ENCODE results near the gene ZNF155. TPM values are rescaled to one million over a fixed set of nuclear protein-coding genes. Genes with fewer than 3 reads are reported as not detected.
"Not testable (repeated sequence)": the region's sequence is repeated elsewhere in the genome, so short reads cannot be mapped to it uniquely, and the experiment has no call there.

ZNF155 gene
- total RNA-seq, 1 donor = 6.5 TPM

DNA sequence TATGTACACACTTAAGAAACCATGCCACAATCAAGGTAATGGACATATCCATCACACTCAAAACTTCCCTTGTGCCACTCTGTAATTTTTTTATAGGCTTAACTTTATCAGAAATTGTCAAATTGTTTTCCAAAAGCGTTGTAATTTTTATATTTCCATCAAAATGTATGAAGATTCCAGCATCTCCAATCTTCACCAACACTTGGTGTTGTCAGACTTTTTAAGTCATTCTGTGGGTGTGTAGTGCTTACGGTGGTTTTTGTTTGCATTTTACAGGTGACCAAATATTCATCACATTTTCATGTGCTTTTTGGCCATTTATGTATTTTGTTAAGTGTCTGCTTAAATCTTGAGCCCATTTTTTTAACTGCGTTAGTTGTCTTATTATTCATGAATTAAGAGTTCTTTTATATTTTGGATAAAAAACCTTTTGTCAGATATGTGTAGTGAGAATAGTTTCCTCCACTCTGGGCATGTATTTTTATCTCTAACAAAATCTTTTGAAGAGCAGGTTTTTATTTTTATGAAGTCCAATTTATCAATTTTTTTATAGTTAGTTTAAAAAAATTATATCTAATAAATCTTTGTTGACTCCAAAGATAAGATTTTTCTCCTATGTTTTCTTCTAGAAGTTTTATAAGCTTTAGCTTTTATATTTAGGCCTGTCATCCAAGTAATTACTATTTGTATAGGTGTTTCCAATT lies 44.3 kb upstream of the ZNF155 start:
- no peaks in the 10 kb centered on the region for H4K20me1 ChIP-seq (ENCODE audit: insufficient read depth, low read length)
- H3K36me3 ChIP-seq (ENCODE audit: insufficient read depth, low read length) = no peaks in the 10 kb centered on the region
- no peaks in the 10 kb centered on the region for H3K27me3 ChIP-seq (ENCODE audit: insufficient read depth, low read length)
- H2AFZ ChIP-seq (ENCODE audit: low read length) = no peak overlapping the region
- H3K4me2 ChIP-seq (ENCODE audit: insufficient read depth, low read length) = no peak overlapping the region
- peaks cover 4% of the 10 kb centered on the region for H3K4me1 ChIP-seq (ENCODE audit: insufficient read depth, low read length)
- no peak for DNase-seq (ENCODE audit: insufficient read length, low spot score, missing footprints)
- H3K4me3 ChIP-seq (ENCODE audit: insufficient read depth, low read length) = no peak overlapping the region
- no peak overlapping the region for H3K27ac ChIP-seq (ENCODE audit: low read depth, low read length)
- H3K9me3 ChIP-seq (ENCODE audit: low read depth, low read length) = no peaks in the 10 kb centered on the region
- TF ChIP-seq, protein P1, sequence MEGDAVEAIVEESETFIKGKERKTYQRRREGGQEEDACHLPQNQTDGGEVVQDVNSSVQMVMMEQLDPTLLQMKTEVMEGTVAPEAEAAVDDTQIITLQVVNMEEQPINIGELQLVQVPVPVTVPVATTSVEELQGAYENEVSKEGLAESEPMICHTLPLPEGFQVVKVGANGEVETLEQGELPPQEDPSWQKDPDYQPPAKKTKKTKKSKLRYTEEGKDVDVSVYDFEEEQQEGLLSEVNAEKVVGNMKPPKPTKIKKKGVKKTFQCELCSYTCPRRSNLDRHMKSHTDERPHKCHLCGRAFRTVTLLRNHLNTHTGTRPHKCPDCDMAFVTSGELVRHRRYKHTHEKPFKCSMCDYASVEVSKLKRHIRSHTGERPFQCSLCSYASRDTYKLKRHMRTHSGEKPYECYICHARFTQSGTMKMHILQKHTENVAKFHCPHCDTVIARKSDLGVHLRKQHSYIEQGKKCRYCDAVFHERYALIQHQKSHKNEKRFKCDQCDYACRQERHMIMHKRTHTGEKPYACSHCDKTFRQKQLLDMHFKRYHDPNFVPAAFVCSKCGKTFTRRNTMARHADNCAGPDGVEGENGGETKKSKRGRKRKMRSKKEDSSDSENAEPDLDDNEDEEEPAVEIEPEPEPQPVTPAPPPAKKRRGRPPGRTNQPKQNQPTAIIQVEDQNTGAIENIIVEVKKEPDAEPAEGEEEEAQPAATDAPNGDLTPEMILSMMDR (IDR thresholded peaks at IDR 0.05; ENCODE audit: extremely low read depth, low read depth, low read length) = no peak
- no peaks in the 10 kb centered on the region for H3K79me2 ChIP-seq (ENCODE audit: insufficient read depth, low read length)

DNA sequence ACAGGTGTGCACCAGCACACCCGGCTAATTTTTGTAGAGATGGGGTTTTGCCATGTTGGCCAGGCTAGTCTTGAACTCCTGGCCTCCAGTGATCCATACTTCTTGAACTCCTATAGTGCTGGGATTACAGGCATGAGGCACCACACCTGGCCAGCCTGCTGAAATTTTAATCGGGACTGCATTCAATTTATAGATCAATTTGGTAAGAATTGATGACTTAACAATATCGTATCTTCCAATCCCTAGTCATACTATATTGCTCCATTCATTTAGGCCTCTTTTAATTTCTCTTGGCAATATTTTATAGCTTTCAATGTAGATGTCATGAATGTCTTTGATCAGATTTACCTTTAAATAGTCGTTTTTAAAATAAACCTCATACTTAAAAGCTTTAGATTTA lies 43.3 kb upstream of the ZNF155 start:
- no peak for DNase-seq (ENCODE audit: insufficient read length, low spot score, missing footprints)
- H3K4me1 ChIP-seq (ENCODE audit: insufficient read depth, low read length) = peaks cover under 1% of the 10 kb centered on the region
- H2AFZ ChIP-seq (ENCODE audit: low read length) = no peak overlapping the region
- no peaks in the 10 kb centered on the region for H4K20me1 ChIP-seq (ENCODE audit: insufficient read depth, low read length)
- H3K4me3 ChIP-seq (ENCODE audit: insufficient read depth, low read length) = no peak overlapping the region
- H3K36me3 ChIP-seq (ENCODE audit: insufficient read depth, low read length) = no peaks in the 10 kb centered on the region
- H3K9me3 ChIP-seq (ENCODE audit: low read depth, low read length) = no peaks in the 10 kb centered on the region
- H3K27ac ChIP-seq (ENCODE audit: low read depth, low read length) = no peak overlapping the region
- no peaks in the 10 kb centered on the region for H3K27me3 ChIP-seq (ENCODE audit: insufficient read depth, low read length)
- TF ChIP-seq, protein P1 (IDR thresholded peaks at IDR 0.05; ENCODE audit: extremely low read depth, low read depth, low read length) = no peak
- no peaks in the 10 kb centered on the region for H3K79me2 ChIP-seq (ENCODE audit: insufficient read depth, low read length)
- H3K4me2 ChIP-seq (ENCODE audit: insufficient read depth, low read length) = no peak overlapping the region

DNA sequence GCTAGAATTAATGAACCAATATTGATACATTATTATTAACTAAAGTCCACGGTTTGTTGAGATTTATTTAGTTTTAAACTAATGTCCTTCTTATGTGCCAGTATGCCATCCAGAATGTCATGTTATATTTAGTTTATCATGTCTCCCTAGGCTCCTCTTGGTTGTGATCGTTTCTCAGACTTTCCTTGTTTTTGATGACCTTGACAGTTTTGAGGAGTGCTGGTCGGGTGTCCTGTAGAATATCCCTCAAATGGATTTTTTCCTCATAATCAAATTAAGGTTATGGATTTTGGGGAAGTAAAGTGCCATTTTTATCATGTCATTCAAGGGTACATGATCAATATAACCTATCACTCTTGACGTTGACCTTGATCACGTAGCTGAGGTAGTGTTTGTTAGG lies 42.8 kb upstream of the ZNF155 start:
- H3K4me3 ChIP-seq (ENCODE audit: insufficient read depth, low read length) = no peak overlapping the region
- no peak overlapping the region for H2AFZ ChIP-seq (ENCODE audit: low read length)
- TF ChIP-seq, protein P1 (IDR thresholded peaks at IDR 0.05; ENCODE audit: extremely low read depth, low read depth, low read length) = no peak
- H3K79me2 ChIP-seq (ENCODE audit: insufficient read depth, low read length) = no peaks in the 10 kb centered on the region
- H3K9me3 ChIP-seq (ENCODE audit: low read depth, low read length) = no peaks in the 10 kb centered on the region
- H3K27me3 ChIP-seq (ENCODE audit: insufficient read depth, low read length) = no peaks in the 10 kb centered on the region
- no peaks in the 10 kb centered on the region for H4K20me1 ChIP-seq (ENCODE audit: insufficient read depth, low read length)
- no peaks in the 10 kb centered on the region for H3K4me1 ChIP-seq (ENCODE audit: insufficient read depth, low read length)
- no peaks in the 10 kb centered on the region for H3K36me3 ChIP-seq (ENCODE audit: insufficient read depth, low read length)
- no peak for DNase-seq (ENCODE audit: insufficient read length, low spot score, missing footprints)
- no peak overlapping the region for H3K4me2 ChIP-seq (ENCODE audit: insufficient read depth, low read length)
- no peak overlapping the region for H3K27ac ChIP-seq (ENCODE audit: low read depth, low read length)

DNA sequence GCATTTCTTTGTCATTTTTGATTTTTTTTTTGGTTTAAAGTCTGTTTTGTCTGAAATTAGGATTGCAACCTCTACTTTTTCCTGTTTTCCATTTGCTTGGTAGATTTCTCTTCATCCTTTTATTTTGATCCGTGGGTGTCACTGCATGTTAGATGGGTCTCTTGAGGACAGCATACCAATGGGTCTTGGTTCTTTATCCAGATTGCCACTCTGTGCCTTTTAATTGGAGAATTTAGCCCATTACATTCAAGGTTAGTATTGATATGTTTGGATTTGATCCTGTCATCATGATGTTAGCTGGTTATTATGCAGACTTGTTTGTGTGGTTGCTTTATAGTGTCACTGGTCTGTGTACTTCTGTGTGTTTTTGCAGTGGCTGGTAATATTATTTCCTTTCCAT lies 36.6 kb upstream of the ZNF155 start:
- not testable (repeated sequence) for H3K27me3 ChIP-seq (ENCODE audit: insufficient read depth, low read length); H3K4me1 ChIP-seq (ENCODE audit: insufficient read depth, low read length); DNase-seq (ENCODE audit: insufficient read length, low spot score, missing footprints); H3K27ac ChIP-seq (ENCODE audit: low read depth, low read length); H3K79me2 ChIP-seq (ENCODE audit: insufficient read depth, low read length); H3K36me3 ChIP-seq (ENCODE audit: insufficient read depth, low read length); H3K4me2 ChIP-seq (ENCODE audit: insufficient read depth, low read length); H3K9me3 ChIP-seq (ENCODE audit: low read depth, low read length); H3K4me3 ChIP-seq (ENCODE audit: insufficient read depth, low read length); H4K20me1 ChIP-seq (ENCODE audit: insufficient read depth, low read length); H2AFZ ChIP-seq (ENCODE audit: low read length)

DNA sequence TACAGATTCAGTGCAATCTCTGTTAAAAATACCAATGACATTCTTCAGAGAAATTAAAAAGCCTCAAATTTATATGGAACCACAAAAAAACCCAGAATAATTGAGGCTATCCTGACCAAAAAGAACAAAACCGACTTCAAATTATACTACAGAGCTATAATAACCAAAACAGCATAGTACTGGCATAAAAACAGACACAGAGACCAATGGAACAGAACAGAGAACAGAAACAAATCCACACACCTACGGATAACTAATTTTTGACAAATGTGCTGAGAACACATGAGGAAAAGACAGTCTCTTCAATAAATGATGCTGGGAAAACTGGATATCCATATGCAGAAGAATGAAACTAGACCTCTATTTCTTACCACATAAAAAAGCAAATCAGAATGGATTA lies 34.2 kb upstream of the ZNF155 start:
- H3K27me3 ChIP-seq (ENCODE audit: insufficient read depth, low read length); H3K4me1 ChIP-seq (ENCODE audit: insufficient read depth, low read length); H2AFZ ChIP-seq (ENCODE audit: low read length); H4K20me1 ChIP-seq (ENCODE audit: insufficient read depth, low read length); H3K4me3 ChIP-seq (ENCODE audit: insufficient read depth, low read length); H3K36me3 ChIP-seq (ENCODE audit: insufficient read depth, low read length); DNase-seq (ENCODE audit: insufficient read length, low spot score, missing footprints); H3K79me2 ChIP-seq (ENCODE audit: insufficient read depth, low read length); H3K27ac ChIP-seq (ENCODE audit: low read depth, low read length); H3K4me2 ChIP-seq (ENCODE audit: insufficient read depth, low read length); H3K9me3 ChIP-seq (ENCODE audit: low read depth, low read length): not testable (repeated sequence)

Measured in osteoblast (primary cell).